RKO (cell line): ENCODE measurements around the gene CENPP.
A peak's percentile ranks its signal among the peaks of the same experiment; 100 is the strongest.

Experiments
- DNase-seq: peaks from one replicate; pipeline ENCODE4 v3.0.0-alpha.2; 2016; ENCODE audit warnings: low spot score

CENPP gene

DNA sequence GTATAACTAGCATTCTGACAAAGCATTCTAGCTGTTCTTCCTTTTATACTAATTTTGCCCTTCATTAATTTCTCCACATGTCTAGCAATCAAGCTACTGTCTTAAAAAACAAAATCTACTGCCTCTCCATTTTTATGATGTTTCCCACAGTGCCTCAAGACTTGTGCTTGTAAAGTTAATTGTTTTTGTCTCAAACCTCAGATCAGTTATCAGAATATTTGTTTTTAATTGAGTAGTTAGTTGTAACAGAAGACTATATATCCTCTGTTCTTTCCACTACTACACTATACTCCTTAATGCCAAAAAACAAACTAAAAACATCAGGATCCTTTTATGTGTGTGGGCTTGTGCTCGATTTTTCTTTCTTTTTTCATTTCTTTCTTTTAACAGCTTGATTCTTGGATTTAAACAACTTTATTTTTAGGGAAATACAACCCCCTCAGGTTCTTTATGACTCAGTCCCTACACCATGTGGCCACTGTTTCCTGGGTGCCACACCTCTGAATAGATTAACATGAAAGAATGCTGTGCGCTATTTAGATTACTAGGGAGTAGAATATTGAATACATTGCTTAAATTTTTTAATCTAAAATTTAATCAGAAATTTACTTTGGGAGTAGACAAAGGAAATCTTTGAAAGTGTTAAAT, 155.4 kb downstream of the CENPP start:
- DNase-seq, result no peak

DNA sequence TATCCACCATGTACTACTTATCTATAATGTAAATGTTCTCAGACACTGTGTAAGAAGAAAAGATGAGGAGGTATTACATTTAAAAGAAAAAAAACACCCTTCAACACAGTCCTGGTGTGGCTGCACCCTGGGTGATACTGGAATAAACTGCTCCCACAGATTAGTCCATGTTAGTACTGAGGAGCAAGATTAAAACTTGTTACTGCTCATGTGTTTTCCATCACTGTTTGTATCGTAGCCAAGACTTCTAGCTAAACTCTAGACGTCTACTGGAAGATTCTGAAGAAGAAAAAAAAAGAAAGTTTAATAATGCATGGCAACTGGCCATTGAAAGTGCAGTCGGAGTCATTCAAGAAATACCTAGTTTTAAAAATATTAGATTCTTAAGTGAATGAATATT, 156.6 kb downstream of the CENPP start, which contains the start of gene ASPN:
TSS of gene ASPN (minus strand) at position 178 of the 400 bp plus-strand sequence.
- DNase-seq, result no peak

GRCh38 chr9:92482805-92483204, 157.1 kb downstream of the CENPP start:
- DNase-seq, result no peak

DNA sequence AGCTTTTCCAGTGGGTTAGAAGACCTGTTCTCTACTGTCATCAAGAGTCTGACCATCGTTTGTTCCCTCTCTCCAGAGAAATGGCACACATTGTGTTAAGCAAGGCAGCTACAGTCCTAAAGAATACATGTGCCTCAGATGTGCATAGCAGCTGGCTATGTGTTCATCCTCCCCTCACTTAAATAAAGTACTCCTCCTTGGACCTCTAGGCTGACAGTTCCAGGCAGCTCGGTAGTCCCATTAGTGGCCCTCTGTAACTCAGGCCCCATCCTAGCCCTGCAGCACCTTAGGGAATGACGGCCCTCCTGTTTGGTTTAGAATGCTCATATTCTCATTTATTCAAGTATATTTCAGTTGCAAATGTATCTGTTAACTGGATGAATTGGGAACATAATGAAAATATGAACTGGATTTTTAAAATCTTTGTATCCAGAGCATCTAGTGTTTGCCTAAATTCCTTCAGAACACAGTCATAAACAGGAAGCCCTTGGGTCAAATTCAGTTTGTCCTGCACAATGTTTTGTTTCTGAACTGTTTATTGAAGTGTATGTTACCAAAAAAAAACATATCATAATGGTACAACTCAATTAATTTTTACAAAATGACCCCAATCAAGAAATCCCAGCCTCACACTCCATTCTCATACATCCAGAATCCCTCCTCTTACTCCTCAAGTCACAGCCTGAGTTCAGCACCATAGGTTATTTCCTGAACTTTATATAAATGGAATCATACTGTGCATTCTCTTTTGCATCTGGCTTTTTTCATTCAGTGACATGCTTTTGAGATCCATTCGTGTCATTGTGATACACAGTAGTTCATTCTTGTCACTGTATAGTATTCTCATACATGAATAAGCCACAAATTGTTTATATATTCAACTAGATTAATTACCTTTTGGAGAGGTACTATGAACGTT, 158.1 kb downstream of the CENPP start:
- DNase-seq, result no peak

- no peak for DNase-seq
Observed at GRCh38 chr9:92484563-92484962, 158.8 kb downstream of the CENPP start.

GRCh38 chr9:92486371-92486770, 160.6 kb downstream of the CENPP start:
- no peak for DNase-seq

GRCh38 chr9:92488681-92489550, 163.2 kb downstream of the CENPP start:
- no peak for DNase-seq

DNA sequence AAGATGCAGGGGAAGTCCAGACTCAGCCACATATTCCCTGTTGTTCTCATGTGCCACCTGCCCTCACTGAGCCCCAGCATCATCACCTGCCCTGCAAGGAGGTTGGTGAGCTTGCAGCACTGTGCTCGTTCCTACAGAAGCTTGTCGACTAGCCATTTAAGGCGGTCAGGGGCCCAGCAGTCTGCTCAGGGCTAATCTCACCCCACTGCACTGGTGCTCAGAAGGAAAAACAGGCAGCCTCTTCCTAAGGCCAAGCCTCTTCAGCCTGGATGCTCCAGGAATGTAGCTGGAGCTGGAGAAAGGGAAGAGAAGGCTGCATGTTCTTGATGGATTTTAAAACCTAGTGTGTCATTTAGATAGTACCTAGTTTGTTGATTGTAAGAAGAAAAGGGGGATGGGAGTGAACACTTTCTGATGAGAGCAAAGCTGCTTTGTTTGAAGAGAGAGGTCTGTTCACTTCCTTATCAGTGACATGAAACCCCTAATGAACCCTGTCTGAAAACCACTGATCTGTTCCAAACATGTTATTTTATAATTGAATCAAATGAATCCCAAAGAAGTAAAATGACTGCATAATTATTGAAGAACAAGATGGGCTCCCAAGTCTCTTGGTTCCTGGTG, 167.1 kb downstream of the CENPP start:
- no peak for DNase-seq

DNA sequence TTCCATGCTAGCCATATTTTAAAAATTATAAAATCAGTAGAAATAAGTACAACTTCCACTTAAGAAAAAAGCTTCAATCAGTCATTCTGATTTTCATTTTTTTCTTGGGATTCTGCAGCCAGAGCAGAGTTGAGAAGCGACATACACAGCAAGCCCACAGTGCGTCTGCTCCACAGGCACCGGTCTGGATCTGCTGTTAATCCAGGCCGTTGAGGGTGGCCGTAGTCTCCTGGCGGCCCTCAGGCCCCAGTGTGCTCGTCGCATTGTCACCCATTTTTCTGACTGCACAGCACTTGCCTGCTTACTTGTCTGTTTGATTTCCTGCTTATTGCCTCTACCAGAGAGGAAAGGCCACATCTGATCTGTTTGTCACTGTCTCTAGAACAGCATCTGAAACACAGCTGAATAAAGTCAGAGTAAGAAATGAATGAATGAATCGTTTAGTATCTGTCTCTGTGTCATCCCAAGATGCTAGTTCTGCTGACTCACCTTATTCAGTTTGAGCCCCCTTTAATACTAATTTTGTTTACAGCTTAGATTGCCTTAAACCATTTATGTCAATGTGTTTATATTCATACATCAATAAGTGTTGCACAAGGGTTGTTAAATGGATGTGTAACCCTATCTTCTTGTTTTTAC, 168.1 kb downstream of the CENPP start:
- DNase-seq, result no peak

DNA sequence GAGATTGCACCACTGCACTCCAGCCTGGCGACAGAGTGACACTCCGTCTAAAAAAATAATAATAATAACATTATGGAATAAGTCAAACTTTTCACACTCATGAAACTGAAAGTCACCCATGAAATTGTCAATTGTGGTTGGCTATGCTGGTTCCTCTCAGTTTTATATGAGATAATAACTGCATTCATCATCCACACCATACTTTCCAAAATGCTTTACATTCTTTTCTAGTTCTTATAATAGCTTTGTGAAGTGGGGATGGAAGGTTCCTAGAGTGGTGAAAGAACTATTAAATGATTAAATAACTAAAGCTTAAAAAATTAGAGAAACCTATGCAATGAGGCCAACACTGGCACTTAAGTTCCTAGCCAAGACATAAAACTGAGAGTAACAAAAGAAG, 169.1 kb downstream of the CENPP start:
- no peak for DNase-seq

GRCh38 chr9:92496396-92497176, 170.8 kb downstream of the CENPP start:
- no peak for DNase-seq

DNA sequence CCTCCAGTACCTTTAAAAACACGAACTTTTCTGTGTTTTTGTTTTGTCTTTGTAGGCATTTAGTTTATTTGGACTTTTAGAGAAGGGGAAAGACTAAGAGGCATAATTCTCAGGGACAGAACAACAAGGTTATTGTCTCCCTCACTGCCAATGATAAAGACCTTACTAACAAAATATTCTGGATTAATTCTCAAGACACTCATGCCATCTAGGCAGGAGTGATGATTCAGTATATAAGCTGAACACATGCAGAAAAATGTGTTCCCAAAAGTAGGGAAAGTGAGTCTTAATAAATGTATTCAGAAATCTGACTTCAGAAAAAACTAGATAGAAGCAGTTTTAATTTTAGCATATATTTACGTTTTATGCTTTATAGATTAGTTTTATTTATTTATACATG, 173.9 kb downstream of the CENPP start:
- DNase-seq, result no peak

DNA sequence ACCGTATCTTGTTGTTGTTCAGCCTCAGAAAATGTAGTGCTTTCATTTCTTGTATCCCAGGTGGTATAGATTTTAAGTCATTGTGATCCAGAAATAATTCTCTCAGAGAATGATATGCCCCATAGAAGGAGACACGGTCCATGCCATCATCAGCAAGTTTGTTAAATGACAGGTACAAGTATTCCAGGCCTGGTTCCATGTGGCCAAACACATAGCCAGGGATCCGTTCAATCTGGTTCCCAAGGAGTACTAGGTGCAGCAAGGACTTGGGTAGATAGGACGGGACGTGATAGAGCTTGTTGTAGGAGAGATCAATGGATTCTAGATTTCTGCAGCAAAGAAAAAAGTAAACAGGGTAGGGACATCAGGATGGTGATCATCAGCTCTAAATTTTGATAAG, 175.0 kb downstream of the CENPP start:
- no peak for DNase-seq

DNA sequence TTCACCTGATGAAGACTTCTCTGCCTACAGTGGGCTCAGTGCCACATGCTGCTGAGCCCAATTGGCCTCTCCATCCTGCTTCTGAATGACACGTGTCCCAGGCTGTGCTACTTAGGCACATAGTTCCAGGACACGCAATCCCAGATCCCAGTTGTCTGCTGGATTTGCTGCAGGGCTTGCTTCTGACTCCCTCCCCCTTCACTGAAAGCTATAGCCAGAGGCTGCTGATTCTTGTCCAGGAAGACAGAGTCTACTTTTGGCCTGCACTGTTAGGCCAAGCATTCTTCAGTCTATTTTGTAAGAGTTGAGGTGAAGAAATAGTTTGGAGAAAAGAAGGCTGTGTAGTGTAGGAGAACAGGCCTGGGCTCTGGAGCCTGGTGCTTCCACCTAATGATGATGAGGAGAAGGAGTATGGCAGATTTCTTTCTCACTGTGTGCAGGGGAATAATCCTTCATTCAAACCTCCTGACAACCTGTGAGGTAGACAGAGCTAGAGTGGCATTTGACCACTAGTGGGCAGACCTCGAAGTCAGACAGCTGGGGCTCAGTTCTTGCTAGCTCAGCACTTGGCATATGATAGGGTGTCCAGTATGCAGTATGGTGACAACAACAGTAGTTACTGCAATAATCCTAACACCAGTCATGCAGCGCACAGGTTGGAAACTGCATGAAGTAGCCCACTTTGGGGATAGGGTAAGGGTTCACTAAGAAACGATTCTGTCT, 176.1 kb downstream of the CENPP start:
- peak; percentile 63 for DNase-seq

- no peak for DNase-seq
Observed at GRCh38 chr9:92503156-92503555, 177.4 kb downstream of the CENPP start.

DNA sequence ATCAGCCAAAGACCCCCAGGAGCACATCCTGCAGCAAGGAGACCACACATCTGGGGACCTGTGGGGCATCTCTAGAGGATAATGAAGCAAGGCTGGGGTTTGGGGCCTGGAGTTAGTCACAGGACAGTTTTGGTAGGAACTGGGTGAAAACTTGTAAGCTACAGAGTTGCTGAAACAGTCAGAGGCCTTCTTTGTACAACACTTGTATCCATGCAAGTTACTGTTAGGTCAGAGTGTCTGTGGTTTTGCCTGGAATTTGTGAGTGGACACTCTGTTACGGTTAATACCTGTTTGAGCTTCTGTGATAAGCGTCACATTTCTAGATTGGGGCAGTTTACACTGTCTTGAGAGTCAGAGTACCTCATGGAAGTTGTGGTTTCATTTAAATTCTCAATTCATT, 179.1 kb downstream of the CENPP start:
- DNase-seq, result no peak

DNA sequence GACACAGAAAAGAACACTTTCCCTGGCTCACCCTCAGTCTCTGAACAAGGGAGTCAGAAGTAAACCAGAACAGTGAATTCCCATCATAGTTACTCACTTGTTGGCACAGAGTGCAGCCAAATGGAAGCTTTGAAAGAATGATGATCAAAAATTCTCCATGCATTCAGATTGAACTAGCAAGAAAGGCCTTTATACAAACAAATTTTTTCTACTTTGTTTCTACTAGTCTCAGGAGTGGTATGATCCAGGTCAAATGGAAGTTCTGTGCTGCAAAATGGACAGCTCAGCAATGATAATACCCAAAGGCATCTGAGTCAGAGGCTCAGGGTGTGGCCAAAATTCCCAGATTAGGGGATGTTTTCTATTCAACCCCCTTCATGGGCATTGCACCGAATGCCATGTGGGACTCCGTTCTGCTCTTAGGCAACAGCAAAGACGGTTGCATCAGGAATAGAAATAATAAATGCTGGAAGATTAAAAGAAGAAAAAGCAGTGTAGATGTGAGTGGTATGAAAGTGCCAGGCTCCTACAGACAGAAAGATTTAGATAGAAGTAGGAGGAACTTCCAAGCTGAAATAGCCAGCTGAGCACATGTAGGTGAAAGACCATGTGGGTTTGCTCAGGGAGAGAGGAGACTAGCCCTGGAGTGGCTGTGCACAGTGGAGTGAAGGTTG, 180.6 kb downstream of the CENPP start:
- DNase-seq, result peak; percentile 16

- DNase-seq, result no peak
Observed at GRCh38 chr9:92507005-92507404, 181.3 kb downstream of the CENPP start.

DNA sequence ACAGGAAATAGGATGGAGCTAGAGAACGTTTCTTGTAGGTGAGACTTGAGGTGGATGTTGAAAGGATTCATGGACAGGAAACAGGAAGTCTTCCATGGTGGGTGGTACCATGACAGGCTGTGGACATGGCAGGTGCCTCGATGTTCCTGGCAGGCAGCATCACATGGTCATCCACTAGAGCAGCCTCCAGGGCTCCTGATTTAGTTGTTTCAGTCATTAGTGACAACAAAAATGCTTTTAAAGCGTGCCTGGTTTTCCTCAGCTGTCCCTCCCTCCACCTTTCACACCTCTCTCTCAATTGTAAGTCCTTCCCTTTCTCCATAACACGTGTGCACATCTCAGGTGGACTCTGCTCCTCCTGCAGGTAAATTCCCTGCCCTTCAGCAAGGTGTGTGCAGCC, 181.7 kb downstream of the CENPP start:
- DNase-seq, result no peak
